SK-N-MC (cell line): ENCODE results near the gene GH2.
"Not testable (repeated sequence)": the region's sequence is repeated elsewhere in the genome, so short reads cannot be mapped to it uniquely, and the experiment has no call there.

Experiments
- DNase-seq: peaks from one replicate; pipeline ENCODE4 v3.0.0-alpha.2; 2011; ENCODE audit warnings: low read depth, low spot score
- H3K27ac ChIP-seq: fragments of 200-600 bp; sonication (generic); 2 replicates; pipeline ENCODE4 v1.5.1; 2016; ENCODE audit warnings: mixed run types
- H3K36me3 ChIP-seq: fragments of 200-600 bp; sonication (generic); 2 replicates; pipeline ENCODE4 v1.6.1; 2017; ENCODE audit warnings: antibody characterized with exemption, low read length, mixed read lengths; ENCODE audit not compliant: insufficient read depth
- H3K4me3 ChIP-seq: fragments of 200-600 bp; sonication (generic); 2 replicates; pipeline ENCODE4 v1.5.1; 2016
- H3K9ac ChIP-seq: fragments of 200-600 bp; sonication (generic); 2 replicates; pipeline ENCODE4 v1.8.0; 2017; ENCODE audit warnings: mixed run types, mixed read lengths; ENCODE audit not compliant: insufficient read length
- H3K9me3 ChIP-seq: fragments of 200-600 bp; sonication (generic); 2 replicates; pipeline ENCODE4 v1.6.1; 2017; ENCODE audit warnings: low read depth, mild to moderate bottlenecking, antibody characterized with exemption, low read length, moderate library complexity, mixed read lengths
- EZH2 ChIP-seq: fragments of 200-600 bp; sonication (generic); IDR thresholded peaks from one replicate; pipeline ENCODE4 v1.6.1; 2017; ENCODE audit warnings: antibody characterized with exemption
- FOXP2 ChIP-seq: optimal IDR thresholded peaks from 2 replicates; pipeline ENCODE3; 2011; ENCODE audit warnings: mild to moderate bottlenecking, moderate library complexity; ENCODE audit not compliant: insufficient read depth; ENCODE audit errors: extremely low read length, control extremely low read depth
- POLR2AphosphoS5 ChIP-seq: IDR thresholded peaks from 2 replicates; pipeline ENCODE4 v1.6.1; 2012; ENCODE audit warnings: mild to moderate bottlenecking, low read depth, low read length, borderline replicate concordance

GH2 gene

GRCh38 chr17:63869491-63870291 lies 12.1 kb downstream of the GH2 start:
- peak overlapping the region; percentile 71; the same call in 1 of the 2 replicates for H3K27ac ChIP-seq
- H3K36me3 ChIP-seq, H3K4me3 ChIP-seq, DNase-seq, H3K9me3 ChIP-seq: not testable (repeated sequence)
- peak overlapping the region; percentile 37 for H3K9ac ChIP-seq

- H3K9me3 ChIP-seq, H3K27ac ChIP-seq, H3K9ac ChIP-seq: not testable (repeated sequence)
Measured at GRCh38 chr17:63866625-63867024, 15.1 kb downstream of the GH2 start.

GRCh38 chr17:63859257-63859656 lies 22.5 kb downstream of the GH2 start:
- no peaks in the 10 kb centered on the region for H3K9me3 ChIP-seq
- no peaks in the 10 kb centered on the region for H3K36me3 ChIP-seq
- no peak for DNase-seq
- H3K9ac ChIP-seq, result no peak overlapping the region
- no peak overlapping the region for H3K27ac ChIP-seq
- no peak for TF ChIP-seq POLR2AphosphoS5
- TF ChIP-seq FOXP2, result no peak
- TF ChIP-seq EZH2, result no peak
- H3K4me3 ChIP-seq, result no peak overlapping the region

More at GRCh38 chr17:63866625-63867024, 15.1 kb downstream of the GH2 start:
- not testable (repeated sequence) for DNase-seq, H3K36me3 ChIP-seq, H3K4me3 ChIP-seq

- not testable (repeated sequence) for H3K9ac ChIP-seq, H3K36me3 ChIP-seq, DNase-seq, H3K27ac ChIP-seq, H3K4me3 ChIP-seq, H3K9me3 ChIP-seq
Measured at GRCh38 chr17:63856425-63856824, 25.3 kb downstream of the GH2 start.

GRCh38 chr17:63855185-63855584 lies 26.6 kb downstream of the GH2 start:
- no peak for DNase-seq
- no peak overlapping the region for H3K4me3 ChIP-seq
- H3K9ac ChIP-seq, result no peak overlapping the region
- no peaks in the 10 kb centered on the region for H3K9me3 ChIP-seq
- TF ChIP-seq EZH2, result no peak
- TF ChIP-seq POLR2AphosphoS5, result no peak
- TF ChIP-seq FOXP2, result no peak
- H3K36me3 ChIP-seq, result no peaks in the 10 kb centered on the region
- H3K27ac ChIP-seq, result no peak overlapping the region

GRCh38 chr17:63854709-63855108 lies 27.0 kb downstream of the GH2 start:
- Histone ChIP-seq H3K36me3 (no peaks in the 10 kb centered on the region), H3K9me3 (no peaks in the 10 kb centered on the region), H3K27ac (no peak overlapping the region)

GRCh38 chr17:63853260-63853659 lies 28.5 kb downstream of the GH2 start:
- Histone ChIP-seq H3K27ac (no peak overlapping the region), H3K4me3 (no peak overlapping the region), H3K9me3 (no peaks in the 10 kb centered on the region), H3K36me3 (no peaks in the 10 kb centered on the region), H3K9ac (no peak overlapping the region)
- TF ChIP-seq FOXP2, result no peak
- no peak for TF ChIP-seq POLR2AphosphoS5
- TF ChIP-seq EZH2, result no peak
- no peak for DNase-seq

More at GRCh38 chr17:63854709-63855108, 27.0 kb downstream of the GH2 start:
- Histone ChIP-seq H3K4me3 (no peak overlapping the region), H3K9ac (no peak overlapping the region)
- no peak for DNase-seq
- TF ChIP-seq FOXP2, result no peak
- no peak for TF ChIP-seq POLR2AphosphoS5
- TF ChIP-seq EZH2, result no peak

- no peak overlapping the region for H3K4me3 ChIP-seq
- DNase-seq, result no peak
- no peaks in the 10 kb centered on the region for H3K9me3 ChIP-seq
- H3K36me3 ChIP-seq, result no peaks in the 10 kb centered on the region
- no peak overlapping the region for H3K27ac ChIP-seq
- no peak for TF ChIP-seq EZH2
- TF ChIP-seq POLR2AphosphoS5, result no peak
- no peak for TF ChIP-seq FOXP2
- no peak overlapping the region for H3K9ac ChIP-seq
Measured at GRCh38 chr17:63850401-63850800, 31.3 kb downstream of the GH2 start.

- H3K36me3 ChIP-seq, result no peaks in the 10 kb centered on the region
- no peak overlapping the region for H3K9ac ChIP-seq
- TF ChIP-seq POLR2AphosphoS5 (no peak), EZH2 (no peak), FOXP2 (no peak)
- no peak overlapping the region for H3K27ac ChIP-seq
- H3K9me3 ChIP-seq, result no peaks in the 10 kb centered on the region
- DNase-seq, result no peak
- H3K4me3 ChIP-seq, result no peak overlapping the region
Measured at GRCh38 chr17:63848834-63849689, 32.7 kb downstream of the GH2 start.
